Caco-2 (cell line): Measurements from ENCODE around the gene NCAPG. TPM values are rescaled to one million over a fixed set of nuclear protein-coding genes. Genes with fewer than 3 reads are reported as not detected.

Source experiments
- BruUV-seq: library from RNA; stranded (reverse); fragments of 400-500 nt; replicated peaks from 2 replicates; lab custom pipeline; 2021; lab: Mats Ljungman, UMichigan
- CTCF ChIA-PET: fragments of 300-600 bp; sonication (Branson Sonifier 250); formaldehyde crosslinking; loops from one replicate; lab custom pipeline; 2022; ENCODE audit warnings: antibody characterized with exemption; lab: Charles Lee
- POLR2A ChIA-PET: fragments of 300-600 bp; sonication (Branson Sonifier 250); formaldehyde crosslinking; loops from one replicate; lab custom pipeline; 2022; ENCODE audit warnings: antibody characterized with exemption; lab: Charles Lee
- DNase-seq, 2 experiments: peaks; one replicate each; pipeline versions ENCODE4 v3.0.0 to v3.0.0-alpha.2; 2020 to 2022
- H3K27me3 ChIP-seq: replicated peaks from 2 replicates; pipeline ENCODE4 v1.6.0; 2011; ENCODE audit warnings: low read length; ENCODE audit not compliant: control insufficient read depth, insufficient read depth
- H3K36me3 ChIP-seq: 2 replicates; pipeline ENCODE4 v1.5.1; 2011; ENCODE audit warnings: low read length; ENCODE audit not compliant: control insufficient read depth, insufficient read depth
- H3K4me1 ChIP-seq: fragments of 250-450 bp; sonication (Bioruptor Pico); 2 replicates; pipeline ENCODE4 v1.5.1; 2020; ENCODE audit warnings: mild to moderate bottlenecking
- H3K4me3 ChIP-seq: 2 replicates; pipeline ENCODE4 v1.5.1; 2011; ENCODE audit warnings: low read depth, mild to moderate bottlenecking, control low read depth, low read length
- H3K9me3 ChIP-seq: fragments of 250-450 bp; sonication (Bioruptor Pico); 2 replicates; pipeline ENCODE4 v1.5.1; 2020; ENCODE audit warnings: mild to moderate bottlenecking, moderate library complexity
- H3K27ac Mint-ChIP-seq: one replicate; pipeline ENCODE4 v1.8.0; 2022; ENCODE audit warnings: mixed read lengths; ENCODE audit not compliant: unreplicated experiment
- H3K27me3 Mint-ChIP-seq: one replicate; pipeline ENCODE4 v1.8.0; 2022; ENCODE audit warnings: mixed read lengths; ENCODE audit not compliant: insufficient read depth, unreplicated experiment
- H3K36me3 Mint-ChIP-seq: one replicate; pipeline ENCODE4 v1.8.0; 2022; ENCODE audit warnings: mild to moderate bottlenecking, mixed read lengths; ENCODE audit not compliant: insufficient read depth, unreplicated experiment
- H3K4me1 Mint-ChIP-seq: one replicate; pipeline ENCODE4 v1.8.0; 2022; ENCODE audit warnings: low read depth, mixed read lengths; ENCODE audit not compliant: unreplicated experiment
- H3K4me3 Mint-ChIP-seq: one replicate; pipeline ENCODE4 v1.8.0; 2022; ENCODE audit warnings: mild to moderate bottlenecking, moderate library complexity, mixed read lengths; ENCODE audit not compliant: unreplicated experiment
- H3K9me3 Mint-ChIP-seq: one replicate; pipeline ENCODE4 v1.8.0; 2022; ENCODE audit warnings: mixed read lengths; ENCODE audit not compliant: unreplicated experiment
- CTCF ChIP-seq, 2 experiments: fragments of 200-600 bp in 1 of 2; IDR thresholded peaks; 1 replicate in 1 of 2; 2 replicates in 1 of 2; pipeline versions ENCODE4 v1.5.1 to v1.8.0; 2011 to 2022; ENCODE audit warnings: antibody characterized with exemption in 1 of 2, control low read depth in 1 of 2, inconsistent platforms in 1 of 2, low read depth in 1 of 2, low read length in 1 of 2, mild to moderate bottlenecking in 1 of 2, moderate library complexity in 1 of 2; ENCODE audit not compliant: insufficient read depth in 1 of 2, severe bottlenecking in 1 of 2, unreplicated experiment in 1 of 2
- intact Hi-C: fragments of 100-400 bp; cut with micrococcal nuclease; formaldehyde crosslinking; loops from one replicate; pipeline ENCODE4 v1.10.0; 2022; ENCODE audit not compliant: unreplicated experiment
- total RNA-seq: library from RNA; stranded (reverse); gene quantifications from 2 replicates; pipeline ENCODE4 v1.2.3, GENCODE V29; 2022

The NCAPG gene
- total RNA-seq, 1 experiment from 2014 or later: 54.0 TPM

- H3K4me1 ChIP-seq: no peaks in the 10 kb centered on the region
- Mint-ChIP-seq H3K4me3 (no peak overlapping the region), H3K27ac (no peak overlapping the region), H3K27me3 (no peaks in the 10 kb centered on the region), H3K4me1 (no peaks in the 10 kb centered on the region), H3K9me3 (no peaks in the 10 kb centered on the region), H3K36me3 (no peaks in the 10 kb centered on the region)
- BruUV-seq: no TSS peak
- DNase-seq: no peak
- no peaks in the 10 kb centered on the region for H3K27me3 ChIP-seq
- no peaks in the 10 kb centered on the region for H3K36me3 ChIP-seq
- ChIA-PET CTCF (no interaction called here), POLR2A (no interaction called here)
- H3K4me3 ChIP-seq: no peak overlapping the region
- no peaks in the 10 kb centered on the region for H3K9me3 ChIP-seq
- intact Hi-C loops: loop anchor here (5.0 kb wide), 1 partner anchor 152 kb away; no protein-coding TSS in a partner anchor
- TF ChIP-seq CTCF (IDR thresholded peaks at IDR 0.05; ENCODE audit: insufficient read depth in 1 of 2, low read depth in 1 of 2, low read length in 1 of 2, severe bottlenecking in 1 of 2, unreplicated experiment in 1 of 2): no peak
These were observed 21.8 kb upstream of the NCAPG start for GRCh38 chr4:17788956-17789355.

- Mint-ChIP-seq H3K27me3 (no peaks in the 10 kb centered on the region), H3K27ac (no peak overlapping the region), H3K36me3 (peaks cover 5% of the 10 kb centered on the region), H3K9me3 (no peaks in the 10 kb centered on the region), H3K4me3 (no peak overlapping the region), H3K4me1 (no peaks in the 10 kb centered on the region)
- no peaks in the 10 kb centered on the region for H3K4me1 ChIP-seq
- no peaks in the 10 kb centered on the region for H3K9me3 ChIP-seq
- intact Hi-C loops: no loop called here
- BruUV-seq: no TSS peak
- no peaks in the 10 kb centered on the region for H3K36me3 ChIP-seq
- no peak overlapping the region for H3K4me3 ChIP-seq
- POLR2A ChIA-PET: no interaction called here
- no peak for TF ChIP-seq CTCF (IDR thresholded peaks at IDR 0.05; ENCODE audit: insufficient read depth in 1 of 2, low read depth in 1 of 2, low read length in 1 of 2, severe bottlenecking in 1 of 2, unreplicated experiment in 1 of 2)
- DNase-seq: no peak
- CTCF ChIA-PET: no interaction called here
- no peaks in the 10 kb centered on the region for H3K27me3 ChIP-seq
These were observed 16.0 kb upstream of the NCAPG start for GRCh38 chr4:17794730-17795129.

- H3K27ac Mint-ChIP-seq: no peak overlapping the region
- ChIA-PET POLR2A (no interaction called here), CTCF (no interaction called here)
- no peak overlapping the region for H3K4me3 Mint-ChIP-seq
- DNase-seq: no peak
- H3K27me3 Mint-ChIP-seq: no peaks in the 10 kb centered on the region
- no peaks in the 10 kb centered on the region for H3K4me1 Mint-ChIP-seq
- peaks cover 24% of the 10 kb centered on the region for H3K36me3 Mint-ChIP-seq
- Histone ChIP-seq H3K9me3 (no peaks in the 10 kb centered on the region), H3K4me3 (no peak overlapping the region), H3K27me3 (no peaks in the 10 kb centered on the region), H3K36me3 (no peaks in the 10 kb centered on the region), H3K4me1 (peaks cover 5% of the 10 kb centered on the region; the same call in 1 of the 2 replicates)
- no TSS peak for BruUV-seq
- no peaks in the 10 kb centered on the region for H3K9me3 Mint-ChIP-seq
- TF ChIP-seq CTCF (IDR thresholded peaks at IDR 0.05; ENCODE audit: insufficient read depth in 1 of 2, low read depth in 1 of 2, low read length in 1 of 2, severe bottlenecking in 1 of 2, unreplicated experiment in 1 of 2): no peak
- intact Hi-C loops: no loop called here
These were observed 13.0 kb upstream of the NCAPG start for GRCh38 chr4:17797808-17798207.
